DMS53 (cell line): ENCODE data around the gene IQCH.
"Not testable (repeated sequence)": the region's sequence is repeated elsewhere in the genome, so short reads cannot be mapped to it uniquely, and the experiment has no call there.

Experiments
- DNase-seq: peaks from one replicate; lab custom pipeline; 2025; lab: John Stamatoyannopoulos, UW

IQCH gene

GRCh38 chr15:67246606-67247005 is 8.0 kb upstream of the IQCH start:
- not testable (repeated sequence) for DNase-seq

GRCh38 chr15:67248011-67248505 is 6.5 kb upstream of the IQCH start:
- DNase-seq = no peak

GRCh38 chr15:67249830-67250229 is 4.8 kb upstream of the IQCH start:
- no peak for DNase-seq

- DNase-seq = no peak
Measured at GRCh38 chr15:67251318-67251717, 3.3 kb upstream of the IQCH start.

- DNase-seq = no peak
Measured at GRCh38 chr15:67253101-67253500, 1.5 kb upstream of the IQCH start.

- DNase-seq = peak; percentile 37
Measured at GRCh38 chr15:67253549-67254237, 893 bp upstream of the IQCH start.

GRCh38 chr15:67256051-67256450 is 1.5 kb downstream of the IQCH start:
- DNase-seq = no peak

GRCh38 chr15:67258412-67258811 is 3.8 kb downstream of the IQCH start:
- DNase-seq = not testable (repeated sequence)

- no peak for DNase-seq
Measured at GRCh38 chr15:67259379-67259778, 4.8 kb downstream of the IQCH start.

- DNase-seq = no peak
Measured at GRCh38 chr15:67259806-67260205, 5.2 kb downstream of the IQCH start.

- DNase-seq = no peak
Measured at GRCh38 chr15:67266870-67267269, 12.3 kb downstream of the IQCH start.

- DNase-seq = no peak
Measured at GRCh38 chr15:67267440-67267839, 12.9 kb downstream of the IQCH start.

- DNase-seq = no peak
Measured at GRCh38 chr15:67267951-67268941, 13.7 kb downstream of the IQCH start.

- DNase-seq = no peak
Measured at GRCh38 chr15:67274236-67274635, 19.6 kb downstream of the IQCH start.

- DNase-seq = no peak
Measured at GRCh38 chr15:67276666-67277065, 22.1 kb downstream of the IQCH start.

GRCh38 chr15:67280217-67280616 is 25.6 kb downstream of the IQCH start:
- DNase-seq = no peak

GRCh38 chr15:67281714-67282113 is 27.1 kb downstream of the IQCH start:
- no peak for DNase-seq

- not testable (repeated sequence) for DNase-seq
Measured at GRCh38 chr15:67285625-67286024, 31.0 kb downstream of the IQCH start.

GRCh38 chr15:67286400-67286799 is 31.8 kb downstream of the IQCH start:
- not testable (repeated sequence) for DNase-seq

- no peak for DNase-seq
Measured at GRCh38 chr15:67290319-67290718, 35.7 kb downstream of the IQCH start.

- DNase-seq = no peak
Measured at GRCh38 chr15:67296188-67296587, 41.6 kb downstream of the IQCH start.

GRCh38 chr15:67296684-67297083 is 42.1 kb downstream of the IQCH start:
- DNase-seq = no peak
